Measurements from ENCODE around the gene MRPS27.

- no peak for TF ChIP-seq CTCF (conservative IDR thresholded peaks at IDR 0.05)
- no peak for TF ChIP-seq ZFX (IDR thresholded peaks at IDR 0.05)
Observed at GRCh38 chr5:72212171-72212570, 107.9 kb downstream of the MRPS27 start.
